Measurements from ENCODE around the gene WWOX.

DNA sequence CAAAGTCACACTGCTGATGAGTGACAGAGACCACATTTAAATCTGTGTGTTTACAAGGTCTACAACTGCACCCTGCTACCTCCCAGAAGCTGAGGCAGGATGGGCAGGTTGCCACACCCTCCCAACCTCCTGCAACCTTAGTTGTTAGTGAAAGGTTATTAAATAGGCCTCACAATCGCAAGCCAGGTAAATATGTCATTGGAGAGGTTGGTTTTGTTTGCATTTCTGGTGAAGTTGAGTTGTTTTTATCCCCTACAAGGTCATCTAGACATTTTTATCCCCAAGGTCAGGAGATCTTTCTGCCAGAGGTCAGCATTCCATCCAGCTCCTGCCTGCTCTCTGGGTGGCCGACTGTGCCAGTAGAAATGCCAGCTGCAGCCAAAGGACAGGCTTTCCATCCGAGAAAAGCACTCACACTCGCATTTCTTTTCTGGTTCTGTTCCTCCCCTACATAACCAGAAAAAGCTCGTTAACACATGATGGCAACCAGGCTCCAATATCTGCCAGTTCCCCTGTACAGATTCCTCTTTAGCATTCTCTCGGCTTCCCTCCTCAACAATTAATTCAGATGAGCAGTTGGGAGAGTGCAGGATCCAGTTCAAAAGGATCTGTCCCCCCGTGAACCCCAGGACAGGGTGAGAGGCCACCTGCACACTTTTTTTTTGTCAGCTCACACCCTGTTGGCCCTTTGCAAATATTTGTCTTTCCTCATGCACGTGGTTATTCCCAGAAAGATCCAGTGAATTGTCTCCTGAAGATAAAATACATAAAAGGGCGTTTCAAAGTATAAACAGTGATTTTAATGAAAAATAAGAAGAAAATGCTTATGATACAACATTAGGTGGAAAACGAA lies 938.3 kb downstream of the WWOX start:
- TF ChIP-seq, protein P1, sequence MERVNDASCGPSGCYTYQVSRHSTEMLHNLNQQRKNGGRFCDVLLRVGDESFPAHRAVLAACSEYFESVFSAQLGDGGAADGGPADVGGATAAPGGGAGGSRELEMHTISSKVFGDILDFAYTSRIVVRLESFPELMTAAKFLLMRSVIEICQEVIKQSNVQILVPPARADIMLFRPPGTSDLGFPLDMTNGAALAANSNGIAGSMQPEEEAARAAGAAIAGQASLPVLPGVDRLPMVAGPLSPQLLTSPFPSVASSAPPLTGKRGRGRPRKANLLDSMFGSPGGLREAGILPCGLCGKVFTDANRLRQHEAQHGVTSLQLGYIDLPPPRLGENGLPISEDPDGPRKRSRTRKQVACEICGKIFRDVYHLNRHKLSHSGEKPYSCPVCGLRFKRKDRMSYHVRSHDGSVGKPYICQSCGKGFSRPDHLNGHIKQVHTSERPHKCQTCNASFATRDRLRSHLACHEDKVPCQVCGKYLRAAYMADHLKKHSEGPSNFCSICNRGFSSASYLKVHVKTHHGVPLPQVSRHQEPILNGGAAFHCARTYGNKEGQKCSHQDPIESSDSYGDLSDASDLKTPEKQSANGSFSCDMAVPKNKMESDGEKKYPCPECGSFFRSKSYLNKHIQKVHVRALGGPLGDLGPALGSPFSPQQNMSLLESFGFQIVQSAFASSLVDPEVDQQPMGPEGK (CRISPR knock-in tag; IDR thresholded peaks at IDR 0.05; ENCODE audit: borderline replicate concordance): no peak
- no peak for TF ChIP-seq ZFP3 (CRISPR knock-in tag; IDR thresholded peaks at IDR 0.05)
- no peak for TF ChIP-seq RARB (CRISPR knock-in tag; IDR thresholded peaks at IDR 0.05)
- TF ChIP-seq GLIS3 (CRISPR knock-in tag; IDR thresholded peaks at IDR 0.05): no peak

Data from SK-N-SH treated with all-trans-retinoic acid at 6 μM for 48 hours (cell line).